Epithelial cell of proximal tubule (primary cell): ENCODE results near the gene SPCS2. TPM values are rescaled to one million over a fixed set of nuclear protein-coding genes. Genes with fewer than 3 reads are reported as not detected.
"Not testable (repeated sequence)": the region's sequence is repeated elsewhere in the genome, so short reads cannot be mapped to it uniquely, and the experiment has no call there.

Experiments
- DNase-seq: peaks from one replicate; pipeline ENCODE4 v3.0.0-alpha.2; 2011; ENCODE audit warnings: low read depth
- H3K4me3 ChIP-seq: 2 replicates; pipeline ENCODE4 v1.5.1; 2011; ENCODE audit warnings: low read depth, mild to moderate bottlenecking, low read length
- total RNA-seq: library from RNA; depleted of rRNA; stranded (reverse); fragments of >200 nt; gene quantifications from 2 replicates; pipeline ENCODE4 v1.2.3, GENCODE V29; 2015
- TF ChIP-seq, protein P1 (sequence below): conservative IDR thresholded peaks from 2 replicates; pipeline ENCODE4 v1.5.1; 2012; ENCODE audit warnings: low read depth, mild to moderate bottlenecking, low read length

Gene SPCS2
- total RNA-seq, 1 donor from 2014 or later: 42.8 TPM

DNA sequence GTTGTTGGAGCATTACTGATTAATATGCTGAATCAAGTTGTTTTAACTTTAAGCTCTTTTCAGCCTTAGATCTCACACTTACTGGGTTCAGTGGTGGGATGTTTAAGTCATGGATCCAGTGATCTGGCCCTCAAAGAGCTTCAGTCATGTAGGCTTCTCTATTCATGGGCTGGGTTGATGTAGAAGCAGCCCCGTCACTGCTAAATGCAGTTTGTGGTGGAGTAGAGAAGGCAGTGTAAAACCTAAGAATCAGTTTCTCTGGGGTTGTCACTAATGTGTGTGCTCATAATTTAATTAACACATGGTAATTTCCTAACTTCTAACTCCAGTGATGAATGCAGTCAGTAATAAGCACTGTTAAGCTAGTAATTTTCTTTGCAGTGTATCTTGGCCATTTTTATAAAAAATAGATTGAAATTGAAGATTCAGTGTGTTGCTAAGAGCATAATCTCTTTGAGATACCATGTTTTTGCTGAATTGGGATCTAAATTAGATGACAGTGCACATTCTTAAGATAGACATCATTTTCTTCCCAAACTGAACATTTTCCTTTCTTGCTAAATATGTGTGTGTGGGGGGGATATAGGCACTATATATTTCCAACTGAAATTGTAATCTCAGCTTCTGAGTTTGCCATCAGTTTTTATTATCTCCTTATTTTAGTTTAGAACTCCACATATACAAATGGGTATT, 9.0 kb downstream of the SPCS2 start:
- TF ChIP-seq, protein P1, sequence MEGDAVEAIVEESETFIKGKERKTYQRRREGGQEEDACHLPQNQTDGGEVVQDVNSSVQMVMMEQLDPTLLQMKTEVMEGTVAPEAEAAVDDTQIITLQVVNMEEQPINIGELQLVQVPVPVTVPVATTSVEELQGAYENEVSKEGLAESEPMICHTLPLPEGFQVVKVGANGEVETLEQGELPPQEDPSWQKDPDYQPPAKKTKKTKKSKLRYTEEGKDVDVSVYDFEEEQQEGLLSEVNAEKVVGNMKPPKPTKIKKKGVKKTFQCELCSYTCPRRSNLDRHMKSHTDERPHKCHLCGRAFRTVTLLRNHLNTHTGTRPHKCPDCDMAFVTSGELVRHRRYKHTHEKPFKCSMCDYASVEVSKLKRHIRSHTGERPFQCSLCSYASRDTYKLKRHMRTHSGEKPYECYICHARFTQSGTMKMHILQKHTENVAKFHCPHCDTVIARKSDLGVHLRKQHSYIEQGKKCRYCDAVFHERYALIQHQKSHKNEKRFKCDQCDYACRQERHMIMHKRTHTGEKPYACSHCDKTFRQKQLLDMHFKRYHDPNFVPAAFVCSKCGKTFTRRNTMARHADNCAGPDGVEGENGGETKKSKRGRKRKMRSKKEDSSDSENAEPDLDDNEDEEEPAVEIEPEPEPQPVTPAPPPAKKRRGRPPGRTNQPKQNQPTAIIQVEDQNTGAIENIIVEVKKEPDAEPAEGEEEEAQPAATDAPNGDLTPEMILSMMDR: no peak
- DNase-seq: no peak
- no peak overlapping the region for H3K4me3 ChIP-seq

DNA sequence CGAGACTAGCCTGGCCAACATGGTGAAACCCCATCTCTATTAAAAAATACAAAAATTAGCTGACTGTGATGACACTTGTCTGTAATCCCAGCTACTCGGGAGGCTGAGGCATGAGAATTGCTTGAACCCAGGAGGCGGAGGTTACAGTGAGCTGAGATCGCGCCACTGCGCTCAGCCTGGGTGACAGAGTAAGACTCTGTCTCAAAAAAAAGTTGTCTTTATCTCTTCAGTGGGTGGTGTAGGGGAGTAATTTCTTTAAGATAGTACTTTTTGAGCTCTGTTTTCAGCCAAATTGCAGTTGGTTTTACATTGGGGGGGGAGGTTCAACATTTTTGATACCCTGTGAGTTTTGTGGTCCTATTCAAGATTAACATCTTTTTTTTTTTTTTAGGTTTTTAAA, 11.1 kb downstream of the SPCS2 start:
- not testable (repeated sequence) for DNase-seq, H3K4me3 ChIP-seq

DNA sequence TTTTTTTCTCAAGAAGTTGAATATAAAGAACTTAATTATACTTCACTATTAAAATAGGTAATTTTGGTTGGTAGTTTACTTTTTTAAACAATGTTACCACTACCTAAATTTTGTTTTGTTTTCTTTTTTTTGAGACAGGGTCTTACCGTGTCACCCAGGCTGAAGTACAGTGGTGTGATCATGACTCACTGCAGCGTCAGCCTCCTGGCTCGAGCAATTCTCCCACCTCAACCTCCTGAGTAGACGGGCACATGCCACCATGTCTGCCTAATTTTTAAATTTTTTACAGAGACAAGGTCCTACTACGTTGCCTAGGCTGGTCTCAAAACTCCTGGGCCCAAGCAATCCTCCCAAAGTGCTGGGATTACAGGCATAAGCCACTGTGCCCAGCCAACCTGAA, 17.6 kb downstream of the SPCS2 start:
- no peak for DNase-seq
- H3K4me3 ChIP-seq: no peak overlapping the region
- TF ChIP-seq, protein P1: no peak

DNA sequence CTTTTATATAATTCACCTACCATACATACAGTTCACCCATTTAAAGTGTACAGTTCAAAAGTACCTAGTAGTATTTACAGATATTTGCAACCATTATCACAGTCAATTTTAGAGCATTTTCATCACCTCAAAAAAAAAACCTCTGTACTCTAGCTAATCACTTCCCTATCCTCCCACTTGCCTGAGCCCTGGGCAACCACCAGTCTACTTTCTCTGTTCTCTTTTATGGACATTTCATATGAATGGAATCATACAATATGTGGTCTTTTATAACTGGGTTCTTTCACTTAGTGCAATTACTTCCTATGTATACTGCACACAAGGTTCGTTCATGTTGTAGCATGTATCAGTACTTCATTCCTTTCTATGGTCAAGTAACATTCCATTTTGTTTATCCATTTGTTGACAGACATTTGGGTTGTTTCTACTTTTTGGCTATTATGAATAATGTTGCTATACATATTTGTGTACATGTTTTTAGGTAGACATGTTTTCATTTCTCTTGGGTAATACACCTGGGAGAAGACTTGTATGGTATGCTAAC, 21.9 kb downstream of the SPCS2 start:
- TF ChIP-seq, protein P1: no peak
- H3K4me3 ChIP-seq: no peak overlapping the region
- no peak for DNase-seq

DNA sequence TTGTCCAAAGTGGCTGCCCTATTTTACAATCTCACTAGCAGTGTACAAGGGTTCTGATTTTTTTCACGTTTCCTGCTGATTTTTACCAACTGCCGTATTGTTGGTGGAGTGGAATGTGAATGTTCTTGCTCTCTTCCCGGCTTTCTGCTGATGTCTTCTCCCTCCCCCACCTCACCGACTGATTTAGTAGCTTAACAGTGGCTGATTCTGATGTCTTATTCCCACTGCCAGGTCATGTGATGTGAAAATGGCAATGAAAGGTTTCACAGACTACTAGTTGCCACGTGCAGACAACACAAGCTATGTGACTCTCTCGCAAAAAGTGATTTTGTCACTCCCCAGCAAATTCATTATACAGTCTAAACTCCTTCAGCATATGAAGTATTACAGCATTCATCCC, 22.4 kb downstream of the SPCS2 start:
- TF ChIP-seq, protein P1: no peak
- DNase-seq: no peak
- H3K4me3 ChIP-seq: no peak overlapping the region

DNA sequence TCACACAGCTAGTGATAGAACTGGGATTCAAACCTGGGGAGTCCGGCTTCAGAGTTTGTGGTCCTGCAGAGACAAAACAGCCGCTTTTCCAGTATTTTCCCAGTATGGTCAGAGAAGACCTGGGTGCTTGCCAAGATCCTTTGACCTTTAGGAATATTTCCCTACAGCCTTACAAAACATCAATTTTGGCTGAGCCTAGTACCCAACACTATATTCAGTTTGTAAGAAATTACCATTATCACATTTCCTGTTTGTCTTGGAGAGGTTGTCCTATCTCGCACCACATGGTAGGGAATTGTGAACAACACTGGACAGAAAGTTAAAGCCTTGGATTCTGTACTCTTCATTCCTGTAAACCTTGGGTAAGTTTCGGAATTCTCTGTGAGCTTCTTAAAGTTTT, 29.0 kb downstream of the SPCS2 start:
- H3K4me3 ChIP-seq: no peak overlapping the region
- DNase-seq: no peak
- TF ChIP-seq, protein P1: no peak

DNA sequence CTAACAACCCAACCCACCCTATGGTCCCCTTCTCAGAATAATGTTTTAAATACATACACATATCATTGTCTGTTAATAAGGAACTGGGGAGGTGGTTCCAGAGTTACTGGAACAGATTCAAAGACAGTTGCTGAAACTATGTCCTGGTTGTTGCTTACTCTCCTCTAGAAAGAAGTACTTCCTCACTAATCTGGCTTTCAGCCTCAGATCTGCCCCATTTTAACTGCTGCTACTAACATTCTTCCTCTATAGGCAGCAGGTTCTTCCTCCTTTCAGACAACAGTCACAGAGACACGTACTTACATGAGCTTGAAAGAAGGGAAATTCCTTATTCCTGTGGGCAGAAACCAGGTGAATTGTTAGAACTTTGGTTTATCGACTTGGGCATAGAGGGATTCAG, 31.6 kb downstream of the SPCS2 start:
- no peak for DNase-seq
- H3K4me3 ChIP-seq: no peak overlapping the region
- TF ChIP-seq, protein P1: no peak
